GM21576 (cell line): Measurements from ENCODE around the gene THSD7A.

Experiments
- ATAC-seq: cut with Tn5 transposase; IDR thresholded peaks from one replicate; pipeline ENCODE4 v1.9.1; 2021; ENCODE audit warnings: mild to moderate bottlenecking, moderate library complexity; ENCODE audit not compliant: unreplicated experiment

Gene THSD7A

GRCh38 chr7:11754123-11754522 is 77.9 kb downstream of the THSD7A start:
- ATAC-seq: peak; percentile 63

GRCh38 chr7:11753433-11753832 is 78.6 kb downstream of the THSD7A start:
- no peak for ATAC-seq

GRCh38 chr7:11751807-11752389 is 80.1 kb downstream of the THSD7A start:
- no peak for ATAC-seq

GRCh38 chr7:11751315-11751714 is 80.7 kb downstream of the THSD7A start:
- ATAC-seq: no peak

- no peak for ATAC-seq
Measured at GRCh38 chr7:11750191-11750590, 81.8 kb downstream of the THSD7A start.

- no peak for ATAC-seq
Measured at GRCh38 chr7:11749629-11750028, 82.4 kb downstream of the THSD7A start.

GRCh38 chr7:11748884-11749283 is 83.1 kb downstream of the THSD7A start:
- no peak for ATAC-seq

GRCh38 chr7:11747715-11748485 is 84.1 kb downstream of the THSD7A start:
- ATAC-seq: no peak

- ATAC-seq: no peak
Measured at GRCh38 chr7:11746591-11746990, 85.4 kb downstream of the THSD7A start.

GRCh38 chr7:11743548-11743947 is 88.5 kb downstream of the THSD7A start:
- no peak for ATAC-seq

- ATAC-seq: no peak
Measured at GRCh38 chr7:11743016-11743415, 89.0 kb downstream of the THSD7A start.

- ATAC-seq: no peak
Measured at GRCh38 chr7:11742496-11742895, 89.5 kb downstream of the THSD7A start.

GRCh38 chr7:11737723-11738122 is 94.3 kb downstream of the THSD7A start:
- no peak for ATAC-seq

- ATAC-seq: no peak
Measured at GRCh38 chr7:11732207-11732606, 99.8 kb downstream of the THSD7A start.

- no peak for ATAC-seq
Measured at GRCh38 chr7:11730725-11731124, 101.3 kb downstream of the THSD7A start.

- ATAC-seq: no peak
Measured at GRCh38 chr7:11727864-11728263, 104.1 kb downstream of the THSD7A start.

GRCh38 chr7:11726794-11727155 is 105.2 kb downstream of the THSD7A start:
- no peak for ATAC-seq

GRCh38 chr7:11726001-11726793 is 105.8 kb downstream of the THSD7A start:
- ATAC-seq: no peak

- ATAC-seq: no peak
Measured at GRCh38 chr7:11716185-11716584, 115.8 kb downstream of the THSD7A start.

GRCh38 chr7:11714676-11715075 is 117.3 kb downstream of the THSD7A start:
- ATAC-seq: no peak

GRCh38 chr7:11714205-11714604 is 117.8 kb downstream of the THSD7A start:
- no peak for ATAC-seq

- ATAC-seq: no peak
Measured at GRCh38 chr7:11713352-11713751, 118.6 kb downstream of the THSD7A start.
